ENCODE measurements around the gene ZNF329. TPM values are rescaled to one million over a fixed set of nuclear protein-coding genes. Genes with fewer than 3 reads are reported as not detected.

The ZNF329 gene
- total RNA-seq, 2 experiments from 2014 or later: 3.1 to 3.2 TPM

GRCh38 chr19:58183817-58184215, 33.2 kb upstream of the ZNF329 start:
- no peaks in the 10 kb centered on the region for H4K20me1 ChIP-seq (ENCODE audit: insufficient read depth, low read length)
- peaks cover 13% of the 10 kb centered on the region; the same call in 1 of the 2 replicates for H3K79me2 ChIP-seq (ENCODE audit: insufficient read depth, low read depth, low read length)
- TF ChIP-seq EZH2phosphoT487 (IDR thresholded peaks at IDR 0.05; ENCODE audit: borderline replicate concordance, low read depth, low read length): no peak
- no peak for TF ChIP-seq CTCF (conservative IDR thresholded peaks at IDR 0.05; ENCODE audit: low read length)
- intact Hi-C loops (cut with micrococcal nuclease; ENCODE audit: unreplicated experiment): loop anchor here (1.0 to 2.0 kb wide), 5 partner anchors 95 to 335 kb away; partner anchors contain the start of genes ERVK3-1, ZBTB45, ZNF584 and ZNF8
- ChIA-PET POLR2A (interaction anchor here (0.8 kb wide), 1 partner anchor 9 kb away, joined by 3 read pairs; no protein-coding TSS in a partner anchor), CTCF (ENCODE audit: unreplicated experiment) (no interaction called here)
- no peaks in the 10 kb centered on the region for H3K9me2 ChIP-seq (ENCODE audit: insufficient read depth, low read length)
- peak overlapping the region; percentile 98 for H3K4me2 ChIP-seq (ENCODE audit: low read length)
- BruUV-seq (replicated peaks): TSS peak; percentile 73
- H3K27ac ChIP-seq (ENCODE audit: low read depth, low read length, poor library complexity, severe bottlenecking): peak overlapping the region; percentile 86
- no peak for DNase-seq (ENCODE audit: low spot score)
- peaks cover 27% of the 10 kb centered on the region; the same call in 1 of the 2 replicates for H3K9me3 ChIP-seq (ENCODE audit: low read length)
- peaks cover 12% of the 10 kb centered on the region for H3K4me1 ChIP-seq (ENCODE audit: insufficient read depth, low read length, poor library complexity, severe bottlenecking)
- H2AFZ ChIP-seq (ENCODE audit: low read length): peak overlapping the region; percentile 61
- H3K36me3 ChIP-seq (ENCODE audit: insufficient read depth, low read length): peaks cover 41% of the 10 kb centered on the region
- peak overlapping the region; percentile 85 for H3K4me3 ChIP-seq (ENCODE audit: low read depth, low read length, poor library complexity, severe bottlenecking)

GRCh38 chr19:58182989-58183816, 32.6 kb upstream of the ZNF329 start, which contains the start of gene ZNF274:
TSS of gene ZNF274 (plus strand) at chr19:58183061. CDS start at chr19:58183966, 905 bp downstream.
- peaks cover 27% of the 10 kb centered on the region; the same call in 1 of the 2 replicates for H3K9me3 ChIP-seq (ENCODE audit: low read length)
- CTCF ChIA-PET (ENCODE audit: unreplicated experiment): no interaction called here
- no TSS peak for BruUV-seq (replicated peaks)

More at GRCh38 chr19:58182989-58183816, 32.6 kb upstream of the ZNF329 start, which contains the start of gene ZNF274:
- intact Hi-C loops (cut with micrococcal nuclease; ENCODE audit: unreplicated experiment): loop anchor here (1.0 to 2.0 kb wide), 6 partner anchors 96 to 336 kb away; partner anchors contain the start of genes ERVK3-1, ZBTB45, ZNF324B and ZNF584
- POLR2A ChIA-PET: interaction anchor here (0.8 kb wide), 1 partner anchor 10 kb away, joined by 3 read pairs; no protein-coding TSS in a partner anchor
- H3K4me3 ChIP-seq (ENCODE audit: low read depth, low read length, poor library complexity, severe bottlenecking): peak within 1 kb of the TSS; percentile 85
- H3K4me2 ChIP-seq (ENCODE audit: low read length): peak within 1 kb of the TSS; percentile 98
- H3K36me3 ChIP-seq (ENCODE audit: insufficient read depth, low read length): peaks cover 38% of the 10 kb centered on the region
- peak; percentile 96 for DNase-seq (ENCODE audit: low spot score)
- peak within 1 kb of the TSS; percentile 77 for H2AFZ ChIP-seq (ENCODE audit: low read length)
- peaks cover 13% of the 10 kb centered on the region; the same call in 1 of the 2 replicates for H3K79me2 ChIP-seq (ENCODE audit: insufficient read depth, low read depth, low read length)
- no peaks in the 10 kb centered on the region for H4K20me1 ChIP-seq (ENCODE audit: insufficient read depth, low read length)
- H3K4me1 ChIP-seq (ENCODE audit: insufficient read depth, low read length, poor library complexity, severe bottlenecking): peaks cover 12% of the 10 kb centered on the region
- TF ChIP-seq EZH2phosphoT487 (IDR thresholded peaks at IDR 0.05; ENCODE audit: borderline replicate concordance, low read depth, low read length) (no peak), CTCF (conservative IDR thresholded peaks at IDR 0.05; ENCODE audit: low read length) (no peak)
- H3K9me2 ChIP-seq (ENCODE audit: insufficient read depth, low read length): no peaks in the 10 kb centered on the region
- H3K27ac ChIP-seq (ENCODE audit: low read depth, low read length, poor library complexity, severe bottlenecking): peak within 1 kb of the TSS; percentile 86
